Epithelial cell of proximal tubule (primary cell): ENCODE data around the gene GDPGP1. TPM values are rescaled to one million over a fixed set of nuclear protein-coding genes. Genes with fewer than 3 reads are reported as not detected.

ENCODE experiments used
- DNase-seq: peaks from one replicate; pipeline ENCODE4 v3.0.0-alpha.2; 2011; ENCODE audit warnings: low read depth
- H3K4me3 ChIP-seq: 2 replicates; pipeline ENCODE4 v1.5.1; 2011; ENCODE audit warnings: low read depth, mild to moderate bottlenecking, low read length
- CTCF ChIP-seq: conservative IDR thresholded peaks from 2 replicates; pipeline ENCODE4 v1.5.1; 2012; ENCODE audit warnings: low read depth, mild to moderate bottlenecking, low read length
- total RNA-seq: library from RNA; depleted of rRNA; stranded (reverse); fragments of >200 nt; gene quantifications from 2 replicates; pipeline ENCODE4 v1.2.3, GENCODE V29; 2015

Gene GDPGP1
- total RNA-seq, 1 donor from 2014 or later, result 9.9 TPM

- peak; percentile 80 for TF ChIP-seq CTCF
- H3K4me3 ChIP-seq, result no peak overlapping the region
- no peak for DNase-seq
These were observed 12.6 kb upstream of the GDPGP1 start for GRCh38 chr15:90221246-90221900.

DNA sequence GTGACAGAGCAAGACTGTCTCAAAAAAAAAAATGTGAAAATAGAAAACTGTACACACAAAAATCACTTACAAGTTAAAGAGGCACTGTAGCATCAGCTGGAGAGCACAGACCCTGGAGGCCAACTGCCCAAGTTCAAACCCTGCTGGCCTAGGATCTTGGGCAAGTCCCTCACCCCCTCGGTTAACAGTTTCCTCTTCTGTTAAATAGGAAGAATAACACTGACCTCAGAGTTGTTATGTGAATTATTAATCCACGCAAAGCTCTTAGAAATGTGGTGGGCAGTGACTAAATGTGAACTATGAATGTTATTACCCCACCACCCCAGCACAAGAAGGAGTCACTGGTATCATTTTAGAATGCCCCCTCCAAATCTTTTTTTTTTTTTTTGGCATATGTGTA is 11.5 kb upstream of the GDPGP1 start:
- no peak for TF ChIP-seq CTCF
- no peak overlapping the region for H3K4me3 ChIP-seq
- no peak for DNase-seq

DNA sequence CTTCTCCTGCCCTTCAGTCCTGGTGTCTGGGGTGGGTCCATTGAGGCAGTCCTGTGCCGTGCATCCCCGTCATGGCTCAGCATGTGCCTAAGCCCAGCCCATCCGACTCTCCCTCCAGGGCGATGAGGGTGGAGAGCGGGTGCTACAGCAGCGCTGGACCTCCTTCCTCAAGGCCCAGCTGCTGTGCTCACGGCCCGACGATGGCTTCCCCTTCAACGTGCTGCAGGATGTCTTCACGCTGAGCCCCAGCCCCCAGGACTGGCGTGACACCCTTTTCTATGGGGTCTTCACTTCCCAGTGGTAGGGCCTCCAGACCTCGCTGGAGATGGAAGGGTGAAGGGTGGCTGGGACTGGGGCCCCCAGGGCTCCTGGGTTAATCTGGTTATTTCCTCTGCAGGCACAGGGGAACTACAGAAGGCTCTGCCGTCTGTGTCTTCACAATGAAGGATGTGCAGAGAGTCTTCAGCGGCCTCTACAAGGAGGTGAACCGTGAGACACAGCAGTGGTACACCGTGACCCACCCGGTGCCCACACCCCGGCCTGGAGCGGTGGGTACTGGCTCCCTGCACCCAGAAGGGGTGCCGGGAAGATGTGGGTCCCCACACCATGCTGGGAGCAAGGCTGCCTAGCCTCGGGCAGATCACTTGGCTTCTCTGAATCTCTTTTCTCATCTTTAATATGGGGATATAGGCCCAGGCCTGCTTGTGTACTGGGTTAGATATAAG is 10.4 kb upstream of the GDPGP1 start:
- no peak for TF ChIP-seq CTCF
- no peak overlapping the region for H3K4me3 ChIP-seq
- DNase-seq, result no peak

GRCh38 chr15:90225047-90225446 is 9.0 kb upstream of the GDPGP1 start:
- DNase-seq, result no peak
- H3K4me3 ChIP-seq, result no peak overlapping the region
- TF ChIP-seq CTCF, result no peak

DNA sequence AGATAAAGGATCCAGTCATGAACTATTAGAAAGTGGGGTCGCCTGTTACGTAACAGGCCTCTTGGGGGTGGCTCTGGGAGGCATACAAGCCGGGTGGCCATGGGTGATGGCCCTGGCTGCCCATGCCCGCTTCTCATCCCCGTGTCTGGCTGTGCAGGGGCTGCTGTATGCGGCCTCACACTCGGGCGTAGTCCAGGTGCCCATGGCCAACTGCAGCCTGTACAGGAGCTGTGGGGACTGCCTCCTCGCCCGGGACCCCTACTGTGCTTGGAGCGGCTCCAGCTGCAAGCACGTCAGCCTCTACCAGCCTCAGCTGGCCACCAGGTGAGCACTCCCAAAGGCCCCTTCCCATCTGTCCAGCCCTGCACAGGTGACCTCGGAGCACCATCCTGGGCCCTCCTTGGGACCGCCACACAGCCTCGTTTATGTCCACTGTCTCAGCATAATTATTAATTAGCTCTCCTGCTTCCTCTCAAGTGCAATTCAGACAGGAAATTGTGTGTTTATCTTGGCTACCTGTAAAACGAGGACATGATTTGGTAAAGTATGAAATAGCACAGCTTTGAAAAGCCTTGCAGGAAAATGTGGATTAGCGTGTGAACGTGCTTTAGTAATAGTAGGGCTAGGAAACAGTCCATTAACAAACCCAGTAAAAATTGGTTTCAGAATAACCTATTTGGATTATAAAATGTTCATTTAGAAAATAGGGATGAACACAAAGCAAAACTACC is 8.3 kb upstream of the GDPGP1 start:
- TF ChIP-seq CTCF, result no peak
- H3K4me3 ChIP-seq, result no peak overlapping the region
- DNase-seq, result no peak

DNA sequence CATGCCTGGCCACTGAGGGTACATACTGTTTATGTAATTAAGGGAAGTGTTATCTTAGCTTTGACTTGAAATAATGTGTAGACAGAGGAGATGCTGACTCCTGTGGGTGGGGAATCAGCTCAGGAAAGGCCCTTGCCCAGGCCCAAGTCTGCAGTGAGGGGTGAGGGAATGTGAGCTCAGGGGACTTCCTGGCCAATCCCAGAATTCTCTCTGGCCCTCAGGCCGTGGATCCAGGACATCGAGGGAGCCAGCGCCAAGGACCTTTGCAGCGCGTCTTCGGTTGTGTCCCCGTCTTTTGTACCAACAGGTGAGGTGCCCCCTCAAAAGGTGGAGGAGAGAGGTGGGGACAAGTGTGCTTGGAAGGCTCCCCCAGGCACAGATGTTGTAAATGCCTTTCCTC is 6.7 kb upstream of the GDPGP1 start:
- DNase-seq, result no peak
- no peak for TF ChIP-seq CTCF
- no peak overlapping the region for H3K4me3 ChIP-seq
